ENCODE data around the gene PEX14.

DNA sequence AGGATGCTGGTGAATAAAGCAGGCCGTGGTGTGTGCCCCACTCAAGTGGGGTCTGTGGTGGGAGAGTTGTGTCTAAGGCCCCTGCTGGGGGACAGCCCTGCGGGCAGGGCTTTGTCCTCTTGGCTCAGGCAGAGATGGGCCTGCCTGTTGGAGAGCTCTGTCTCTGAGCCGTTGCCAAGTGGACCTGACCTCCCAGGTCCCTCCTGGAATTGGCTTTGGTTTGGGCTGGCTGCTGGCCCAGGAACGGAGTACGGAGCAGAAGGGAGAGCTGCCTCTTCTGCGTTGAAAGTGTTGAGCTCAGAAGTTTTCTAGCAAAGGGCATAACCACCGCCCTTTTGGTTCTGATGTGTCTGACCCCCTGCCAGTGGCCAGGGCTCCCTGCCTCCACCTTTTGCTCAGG, 153.9 kb downstream of the PEX14 start:
- TF ChIP-seq POLR2A (IDR thresholded peaks at IDR 0.05), result no peak
- TF ChIP-seq, protein P1, sequence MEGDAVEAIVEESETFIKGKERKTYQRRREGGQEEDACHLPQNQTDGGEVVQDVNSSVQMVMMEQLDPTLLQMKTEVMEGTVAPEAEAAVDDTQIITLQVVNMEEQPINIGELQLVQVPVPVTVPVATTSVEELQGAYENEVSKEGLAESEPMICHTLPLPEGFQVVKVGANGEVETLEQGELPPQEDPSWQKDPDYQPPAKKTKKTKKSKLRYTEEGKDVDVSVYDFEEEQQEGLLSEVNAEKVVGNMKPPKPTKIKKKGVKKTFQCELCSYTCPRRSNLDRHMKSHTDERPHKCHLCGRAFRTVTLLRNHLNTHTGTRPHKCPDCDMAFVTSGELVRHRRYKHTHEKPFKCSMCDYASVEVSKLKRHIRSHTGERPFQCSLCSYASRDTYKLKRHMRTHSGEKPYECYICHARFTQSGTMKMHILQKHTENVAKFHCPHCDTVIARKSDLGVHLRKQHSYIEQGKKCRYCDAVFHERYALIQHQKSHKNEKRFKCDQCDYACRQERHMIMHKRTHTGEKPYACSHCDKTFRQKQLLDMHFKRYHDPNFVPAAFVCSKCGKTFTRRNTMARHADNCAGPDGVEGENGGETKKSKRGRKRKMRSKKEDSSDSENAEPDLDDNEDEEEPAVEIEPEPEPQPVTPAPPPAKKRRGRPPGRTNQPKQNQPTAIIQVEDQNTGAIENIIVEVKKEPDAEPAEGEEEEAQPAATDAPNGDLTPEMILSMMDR (IDR thresholded peaks at IDR 0.05), result no peak

All from breast epithelium (tissue), 3 donors.